ENCODE measurements around the gene USP21.

GRCh38 chr1:161133220-161133740 lies 26.0 kb upstream of the USP21 start:
- TF ChIP-seq, protein P1, sequence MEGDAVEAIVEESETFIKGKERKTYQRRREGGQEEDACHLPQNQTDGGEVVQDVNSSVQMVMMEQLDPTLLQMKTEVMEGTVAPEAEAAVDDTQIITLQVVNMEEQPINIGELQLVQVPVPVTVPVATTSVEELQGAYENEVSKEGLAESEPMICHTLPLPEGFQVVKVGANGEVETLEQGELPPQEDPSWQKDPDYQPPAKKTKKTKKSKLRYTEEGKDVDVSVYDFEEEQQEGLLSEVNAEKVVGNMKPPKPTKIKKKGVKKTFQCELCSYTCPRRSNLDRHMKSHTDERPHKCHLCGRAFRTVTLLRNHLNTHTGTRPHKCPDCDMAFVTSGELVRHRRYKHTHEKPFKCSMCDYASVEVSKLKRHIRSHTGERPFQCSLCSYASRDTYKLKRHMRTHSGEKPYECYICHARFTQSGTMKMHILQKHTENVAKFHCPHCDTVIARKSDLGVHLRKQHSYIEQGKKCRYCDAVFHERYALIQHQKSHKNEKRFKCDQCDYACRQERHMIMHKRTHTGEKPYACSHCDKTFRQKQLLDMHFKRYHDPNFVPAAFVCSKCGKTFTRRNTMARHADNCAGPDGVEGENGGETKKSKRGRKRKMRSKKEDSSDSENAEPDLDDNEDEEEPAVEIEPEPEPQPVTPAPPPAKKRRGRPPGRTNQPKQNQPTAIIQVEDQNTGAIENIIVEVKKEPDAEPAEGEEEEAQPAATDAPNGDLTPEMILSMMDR (IDR thresholded peaks at IDR 0.05): no peak
- no peak for TF ChIP-seq EP300 (IDR thresholded peaks at IDR 0.05)
- no peak for TF ChIP-seq POLR2AphosphoS5 (IDR thresholded peaks at IDR 0.05)
- TF ChIP-seq POLR2A (IDR thresholded peaks at IDR 0.05): no peak
